Parathyroid adenoma (tissue), 2 donors: ENCODE data around the gene NAGLU.
A peak's percentile ranks its signal among the peaks of the same experiment; 100 is the strongest.

ENCODE experiments used
- H2AFZ ChIP-seq: fragments of 300-600 bp; sonication (generic); one replicate; pipeline ENCODE4 v1.7.0; 2017; ENCODE audit warnings: antibody characterized with exemption, mild to moderate bottlenecking
- H3K27ac ChIP-seq: fragments of 300-600 bp; sonication (generic); one replicate; pipeline ENCODE4 v1.7.0; 2017
- H3K27me3 ChIP-seq: fragments of 300-600 bp; sonication (generic); one replicate; pipeline ENCODE4 v1.7.0; 2017; ENCODE audit warnings: low read length; ENCODE audit not compliant: control insufficient read depth, insufficient read depth
- H3K36me3 ChIP-seq: fragments of 300-600 bp; sonication (generic); one replicate; pipeline ENCODE4 v1.7.0; 2017; ENCODE audit warnings: low read length; ENCODE audit not compliant: control insufficient read depth, insufficient read depth
- H3K4me1 ChIP-seq: fragments of 300-600 bp; sonication (generic); one replicate; pipeline ENCODE4 v1.7.0; 2017; ENCODE audit warnings: control low read depth
- H3K4me2 ChIP-seq: fragments of 300-600 bp; sonication (generic); one replicate; pipeline ENCODE4 v1.7.0; 2017; ENCODE audit warnings: low read length
- H3K4me3 ChIP-seq: fragments of 300-600 bp; sonication (generic); one replicate; pipeline ENCODE4 v1.7.0; 2017; ENCODE audit warnings: low read depth, low read length
- H3K79me2 ChIP-seq: fragments of 300-600 bp; sonication (generic); one replicate; pipeline ENCODE4 v1.7.0; 2017; ENCODE audit warnings: control low read depth
- H3K9ac ChIP-seq: fragments of 300-600 bp; sonication (generic); one replicate; pipeline ENCODE4 v1.7.0; 2017; ENCODE audit warnings: mild to moderate bottlenecking
- H3K9me3 ChIP-seq: fragments of 300-600 bp; sonication (generic); one replicate; pipeline ENCODE4 v1.7.0; 2017; ENCODE audit warnings: low read length; ENCODE audit not compliant: control insufficient read depth
- CTCF ChIP-seq: fragments of 300-600 bp; sonication (generic); IDR thresholded peaks from one replicate; pipeline ENCODE4 v1.7.0; 2017; ENCODE audit warnings: antibody characterized with exemption, mild to moderate bottlenecking
- donor health status: primary hyperparathyroidism.

NAGLU gene

GRCh38 chr17:42514867-42515266, 21.2 kb upstream of the NAGLU start:
- no peak overlapping the region for H3K27ac ChIP-seq
- H3K4me2 ChIP-seq: no peak overlapping the region
- H2AFZ ChIP-seq: no peak overlapping the region
- H3K4me1 ChIP-seq: peaks cover 21% of the 10 kb centered on the region
- no peak overlapping the region for H3K9ac ChIP-seq
- no peak for TF ChIP-seq CTCF
- H3K79me2 ChIP-seq: no peaks in the 10 kb centered on the region
- H3K27me3 ChIP-seq: no peaks in the 10 kb centered on the region
- no peaks in the 10 kb centered on the region for H3K9me3 ChIP-seq
- H3K36me3 ChIP-seq: no peaks in the 10 kb centered on the region
- H3K4me3 ChIP-seq: no peak overlapping the region

GRCh38 chr17:42517516-42517915, 18.5 kb upstream of the NAGLU start:
- no peak overlapping the region for H3K9ac ChIP-seq
- H3K27me3 ChIP-seq: no peaks in the 10 kb centered on the region
- H3K27ac ChIP-seq: peak overlapping the region; percentile 95
- no peaks in the 10 kb centered on the region for H3K9me3 ChIP-seq
- no peaks in the 10 kb centered on the region for H3K36me3 ChIP-seq
- no peak overlapping the region for H3K4me2 ChIP-seq
- H3K79me2 ChIP-seq: no peaks in the 10 kb centered on the region
- peaks cover 33% of the 10 kb centered on the region for H3K4me1 ChIP-seq
- peak; percentile 72 for TF ChIP-seq CTCF
- no peak overlapping the region for H3K4me3 ChIP-seq
- no peak overlapping the region for H2AFZ ChIP-seq

GRCh38 chr17:42518046-42518754, 17.8 kb upstream of the NAGLU start:
- no peaks in the 10 kb centered on the region for H3K9me3 ChIP-seq
- H2AFZ ChIP-seq: no peak overlapping the region
- H3K9ac ChIP-seq: no peak overlapping the region
- TF ChIP-seq CTCF: no peak
- H3K4me1 ChIP-seq: peaks cover 33% of the 10 kb centered on the region
- no peak overlapping the region for H3K4me3 ChIP-seq
- H3K27me3 ChIP-seq: no peaks in the 10 kb centered on the region
- no peaks in the 10 kb centered on the region for H3K79me2 ChIP-seq
- H3K36me3 ChIP-seq: no peaks in the 10 kb centered on the region
- no peak overlapping the region for H3K4me2 ChIP-seq
- peak overlapping the region; percentile 95 for H3K27ac ChIP-seq

GRCh38 chr17:42518755-42519545, 17.1 kb upstream of the NAGLU start:
- Histone ChIP-seq H3K4me3 (no peak overlapping the region), H3K9me3 (no peaks in the 10 kb centered on the region), H2AFZ (no peak overlapping the region), H3K4me1 (peaks cover 33% of the 10 kb centered on the region), H3K27ac (peak overlapping the region; percentile 95), H3K79me2 (no peaks in the 10 kb centered on the region), H3K9ac (no peak overlapping the region), H3K36me3 (no peaks in the 10 kb centered on the region), H3K27me3 (no peaks in the 10 kb centered on the region), H3K4me2 (peak overlapping the region; percentile 43)
- TF ChIP-seq CTCF: no peak
